Inflammatory macrophage treated with lipopolysaccharide for 4 hours (primary cell): ENCODE data around the gene GHDC.
"Not testable (repeated sequence)": the region's sequence is repeated elsewhere in the genome, so short reads cannot be mapped to it uniquely, and the experiment has no call there.

Experiments
- DNase-seq: peaks from one replicate; pipeline ENCODE4 v3.0.0-alpha.2; 2020

Gene GHDC

DNA sequence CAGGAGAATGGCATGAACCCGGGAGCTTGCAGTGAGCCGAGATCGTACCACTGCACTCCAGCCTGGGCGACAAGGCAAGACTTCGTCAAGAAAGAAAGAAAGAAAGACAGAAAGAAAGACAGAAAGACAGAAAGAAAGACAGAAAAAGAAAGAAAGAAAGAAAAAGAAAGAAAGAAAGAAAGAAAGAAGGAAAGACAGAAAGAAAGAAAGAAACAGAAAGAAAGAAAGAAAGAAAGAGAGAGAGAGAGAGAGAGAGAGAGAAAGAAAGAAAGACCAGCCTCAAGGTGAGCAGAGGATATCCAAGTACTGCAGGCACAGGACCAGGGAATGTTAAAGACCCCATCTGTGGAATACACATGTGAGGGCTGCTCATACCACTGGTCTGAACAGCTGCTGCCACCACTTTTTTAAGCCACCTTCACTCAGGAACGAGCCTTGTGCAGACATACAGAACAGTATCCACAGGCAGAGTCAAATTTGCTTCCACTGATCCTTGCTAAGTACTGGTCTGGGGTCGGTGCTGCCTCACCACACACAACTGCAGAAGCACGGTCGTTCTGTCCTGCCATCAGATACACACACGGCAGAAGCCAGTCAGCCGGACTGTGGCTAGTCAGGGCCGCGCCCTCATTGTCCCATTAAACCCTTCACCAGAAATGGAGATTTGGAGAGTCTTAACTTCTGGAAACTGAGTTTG, 47.2 kb downstream of the GHDC start:
- DNase-seq = no peak

DNA sequence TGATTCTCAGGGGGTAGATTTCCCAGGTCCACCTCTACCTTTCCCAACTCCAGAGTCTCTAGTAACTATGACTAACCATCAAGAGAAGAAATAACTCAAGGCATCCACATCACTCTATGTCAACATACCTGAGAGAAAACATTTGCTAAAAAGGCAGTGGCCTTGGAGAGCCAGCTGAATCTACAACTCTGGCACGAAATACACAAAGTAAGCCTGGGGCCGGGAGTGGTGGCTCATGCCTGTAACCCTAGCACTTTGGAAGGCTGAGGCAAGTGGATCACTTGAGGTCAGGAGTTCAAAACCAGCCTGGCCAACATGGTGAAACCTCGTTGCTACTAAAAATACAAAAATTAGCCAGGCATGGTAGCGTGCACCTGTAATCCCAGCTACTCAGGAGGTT, 51.2 kb downstream of the GHDC start:
- not testable (repeated sequence) for DNase-seq

DNA sequence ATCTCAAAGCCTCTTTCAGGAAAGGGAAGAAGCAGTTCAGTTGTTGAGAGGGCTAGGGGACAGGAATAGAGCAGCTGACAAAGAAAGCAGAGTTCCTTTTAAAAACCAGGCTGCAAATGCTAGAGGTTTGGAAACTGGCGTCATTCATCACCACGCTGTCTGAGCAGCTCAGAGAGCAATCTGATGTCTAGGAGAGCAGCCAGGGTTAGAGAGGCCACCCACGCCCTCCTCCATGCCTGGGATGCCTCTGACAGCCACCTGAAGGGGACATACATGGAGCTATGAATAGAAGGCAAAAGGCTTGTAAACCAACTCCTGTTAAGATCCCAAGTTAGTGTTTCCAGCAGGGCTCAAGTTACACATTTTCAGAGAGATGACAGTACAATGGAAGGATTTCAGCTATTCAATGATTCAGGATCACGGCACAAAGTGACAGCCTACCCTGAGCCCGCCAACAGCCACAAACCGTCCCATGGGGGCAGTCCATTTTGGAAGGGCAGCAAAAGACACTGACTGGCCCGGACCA, 51.9 kb downstream of the GHDC start:
- DNase-seq = no peak

DNA sequence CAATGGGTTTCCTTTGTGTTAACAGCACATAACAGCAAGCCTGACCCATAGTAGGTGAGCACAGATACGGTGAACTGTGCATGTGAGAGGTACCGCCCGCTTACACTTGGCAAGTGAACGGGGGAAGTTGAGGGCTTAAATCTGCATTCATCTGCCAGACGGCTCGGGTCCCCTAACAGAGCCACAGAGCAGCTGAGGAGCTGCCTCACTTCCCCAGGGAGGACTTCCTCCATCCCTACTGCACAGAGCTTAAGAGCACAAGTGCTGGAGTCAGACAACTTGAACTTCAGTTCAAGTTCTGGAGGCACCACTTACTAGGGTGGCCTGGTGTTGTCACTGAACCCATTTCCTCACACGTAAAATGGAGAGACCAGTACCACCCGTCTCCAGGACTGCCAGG, 52.9 kb downstream of the GHDC start:
- DNase-seq = peak; percentile 19

DNA sequence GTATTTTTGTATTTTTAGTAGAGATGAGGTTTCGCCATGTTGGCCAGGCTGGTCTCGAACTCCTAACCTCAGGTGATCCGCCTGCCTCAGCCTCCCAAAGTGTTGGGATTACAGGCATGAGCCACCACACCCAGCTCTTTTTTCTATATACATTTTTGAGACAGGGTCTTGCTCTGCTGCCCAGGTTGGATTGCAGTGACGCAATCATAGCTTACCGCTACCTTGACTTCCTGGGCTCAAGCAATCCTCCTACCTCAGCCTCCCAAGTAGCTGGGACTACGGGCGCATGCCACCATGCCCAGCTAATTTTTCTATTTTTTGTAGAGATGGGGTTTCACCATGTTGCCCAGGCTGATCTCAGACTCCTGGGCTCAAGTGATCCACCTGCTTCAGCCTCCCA, 53.6 kb downstream of the GHDC start:
- DNase-seq = not testable (repeated sequence)
